ENCODE data around the gene KRT40.

KRT40 gene

DNA sequence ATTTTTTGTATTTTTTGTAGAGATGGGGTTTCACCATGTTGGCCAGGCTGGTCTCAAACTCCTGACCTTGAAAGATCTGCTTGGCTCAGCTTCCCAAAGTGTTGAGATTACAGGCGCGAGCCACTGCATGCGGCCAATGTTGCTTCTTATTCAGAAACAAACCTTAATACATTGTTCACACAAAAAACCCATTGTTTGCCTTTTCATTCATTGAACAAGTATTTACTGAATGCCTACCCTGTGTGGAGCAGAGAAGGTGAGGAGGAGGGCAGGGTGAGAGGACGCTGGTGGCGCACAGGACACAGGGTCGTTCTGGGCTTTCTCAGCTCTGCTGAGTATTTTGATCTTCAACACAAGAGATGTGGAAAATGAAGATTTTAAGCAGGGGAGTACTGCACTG lies 38.7 kb downstream of the KRT40 start:
- H3K27me3 ChIP-seq (ENCODE audit: insufficient read depth, low read length, poor library complexity, severe bottlenecking): no peaks in the 10 kb centered on the region
- H3K4me3 ChIP-seq (ENCODE audit: low read length, poor library complexity, severe bottlenecking): no peak overlapping the region
- TF ChIP-seq EZH2phosphoT487 (IDR thresholded peaks at IDR 0.05; ENCODE audit: borderline replicate concordance) (no peak), CTCF (conservative IDR thresholded peaks at IDR 0.05; ENCODE audit: low read length) (no peak)
- no peak overlapping the region for H3K9ac ChIP-seq (ENCODE audit: low read depth, low read length, poor library complexity, severe bottlenecking)
- H3K4me2 ChIP-seq (ENCODE audit: low read depth, low read length, poor library complexity, severe bottlenecking): no peak overlapping the region
- H3K4me1 ChIP-seq (ENCODE audit: insufficient read depth, low read length, poor library complexity, severe bottlenecking): no peaks in the 10 kb centered on the region
- H3K79me2 ChIP-seq (ENCODE audit: insufficient read depth, low read length): no peaks in the 10 kb centered on the region
- H4K20me1 ChIP-seq (ENCODE audit: insufficient read depth, low read length, poor library complexity, severe bottlenecking): no peaks in the 10 kb centered on the region
- no peak overlapping the region for H2AFZ ChIP-seq (ENCODE audit: low read length)
- no peaks in the 10 kb centered on the region for H3K36me3 ChIP-seq (ENCODE audit: insufficient read depth, low read length)
- H3K9me2 ChIP-seq (replicated peaks; ENCODE audit: low read depth, low read length): no peaks in the 10 kb centered on the region
- no peaks in the 10 kb centered on the region for H3K9me3 ChIP-seq (ENCODE audit: insufficient read depth, low read depth, low read length)
- no peaks in the 10 kb centered on the region for H3F3A ChIP-seq (ENCODE audit: low read depth)

DNA sequence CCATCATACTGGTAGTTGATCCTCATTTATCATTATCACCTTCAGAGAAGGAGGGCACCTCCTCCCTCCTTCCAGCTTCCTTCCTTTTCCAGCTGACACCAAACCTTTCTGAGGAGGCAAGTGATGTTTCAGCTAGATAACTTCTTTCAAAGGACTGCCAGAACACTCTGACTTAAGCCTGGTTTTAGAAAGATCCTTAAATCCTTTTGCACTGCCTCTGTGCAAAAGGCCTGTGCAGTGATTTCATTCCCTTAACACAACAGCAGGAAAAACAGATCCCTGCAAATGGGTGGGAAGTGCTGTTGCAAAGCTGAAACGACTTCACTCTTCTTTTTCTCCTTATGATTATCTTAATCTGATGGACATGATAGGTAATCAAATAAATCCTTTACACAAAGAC lies 39.6 kb downstream of the KRT40 start:
- no peaks in the 10 kb centered on the region for H3K4me1 ChIP-seq (ENCODE audit: insufficient read depth, low read length, poor library complexity, severe bottlenecking)
- no peak overlapping the region for H2AFZ ChIP-seq (ENCODE audit: low read length)
- no peaks in the 10 kb centered on the region for H3K27me3 ChIP-seq (ENCODE audit: insufficient read depth, low read length, poor library complexity, severe bottlenecking)
- no peak overlapping the region for H3K9ac ChIP-seq (ENCODE audit: low read depth, low read length, poor library complexity, severe bottlenecking)
- H3K79me2 ChIP-seq (ENCODE audit: insufficient read depth, low read length): no peaks in the 10 kb centered on the region
- no peaks in the 10 kb centered on the region for H4K20me1 ChIP-seq (ENCODE audit: insufficient read depth, low read length, poor library complexity, severe bottlenecking)
- no peak for TF ChIP-seq EZH2phosphoT487 (IDR thresholded peaks at IDR 0.05; ENCODE audit: borderline replicate concordance)
- no peak for TF ChIP-seq CTCF (conservative IDR thresholded peaks at IDR 0.05; ENCODE audit: low read length)
- H3K9me3 ChIP-seq (ENCODE audit: insufficient read depth, low read depth, low read length): no peaks in the 10 kb centered on the region
- no peaks in the 10 kb centered on the region for H3K9me2 ChIP-seq (replicated peaks; ENCODE audit: low read depth, low read length)
- H3F3A ChIP-seq (ENCODE audit: low read depth): no peaks in the 10 kb centered on the region
- no peak overlapping the region for H3K4me2 ChIP-seq (ENCODE audit: low read depth, low read length, poor library complexity, severe bottlenecking)
- H3K36me3 ChIP-seq (ENCODE audit: insufficient read depth, low read length): no peaks in the 10 kb centered on the region
- no peak overlapping the region for H3K4me3 ChIP-seq (ENCODE audit: low read length, poor library complexity, severe bottlenecking)

DNA sequence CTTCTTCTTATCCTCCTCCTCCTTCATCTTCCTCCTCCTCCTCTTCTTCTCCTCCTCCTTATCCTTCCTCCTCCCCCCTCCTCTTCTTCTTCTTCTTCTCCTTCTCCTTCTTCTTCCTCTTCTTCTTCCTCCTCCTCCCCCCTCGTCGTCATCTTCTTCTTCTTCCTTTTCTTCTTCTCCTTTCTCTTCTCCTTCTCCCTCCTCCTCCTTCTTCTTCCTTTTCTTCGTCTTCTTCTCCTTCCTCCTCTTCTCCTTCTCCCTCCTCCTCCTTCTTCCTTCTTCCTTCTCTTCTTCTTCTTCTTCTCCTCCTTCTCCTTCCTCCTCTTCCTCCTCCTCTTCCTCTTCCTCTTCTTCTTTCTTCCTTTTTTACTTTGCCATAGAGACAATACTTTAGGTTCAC lies 41.6 kb downstream of the KRT40 start:
- H3K4me1 ChIP-seq (ENCODE audit: insufficient read depth, low read length, poor library complexity, severe bottlenecking): no peaks in the 10 kb centered on the region
- H3K4me3 ChIP-seq (ENCODE audit: low read length, poor library complexity, severe bottlenecking): no peak overlapping the region
- H2AFZ ChIP-seq (ENCODE audit: low read length): no peak overlapping the region
- no peaks in the 10 kb centered on the region for H3K79me2 ChIP-seq (ENCODE audit: insufficient read depth, low read length)
- H3K9me2 ChIP-seq (replicated peaks; ENCODE audit: low read depth, low read length): no peaks in the 10 kb centered on the region
- H4K20me1 ChIP-seq (ENCODE audit: insufficient read depth, low read length, poor library complexity, severe bottlenecking): no peaks in the 10 kb centered on the region
- H3K27me3 ChIP-seq (ENCODE audit: insufficient read depth, low read length, poor library complexity, severe bottlenecking): no peaks in the 10 kb centered on the region
- TF ChIP-seq CTCF (conservative IDR thresholded peaks at IDR 0.05; ENCODE audit: low read length) (no peak), EZH2phosphoT487 (IDR thresholded peaks at IDR 0.05; ENCODE audit: borderline replicate concordance) (no peak)
- H3K9me3 ChIP-seq (ENCODE audit: insufficient read depth, low read depth, low read length): no peaks in the 10 kb centered on the region
- H3F3A ChIP-seq (ENCODE audit: low read depth): no peaks in the 10 kb centered on the region
- H3K36me3 ChIP-seq (ENCODE audit: insufficient read depth, low read length): no peaks in the 10 kb centered on the region
- no peak overlapping the region for H3K9ac ChIP-seq (ENCODE audit: low read depth, low read length, poor library complexity, severe bottlenecking)
- no peak overlapping the region for H3K4me2 ChIP-seq (ENCODE audit: low read depth, low read length, poor library complexity, severe bottlenecking)

Data from Loucy (cell line).